BLaER1 treated with 17β-estradiol and CSF1 and Interleukin-3, amounts not matched to agents 10 nM and 100 nM (cell line): Measurements from ENCODE around the gene SOBP.

ENCODE experiments used
- H3K27ac ChIP-seq, 11 experiments: shearing (Covaris generic); formaldehyde crosslinking; 2 replicates each; pipeline ENCODE4 v1.8.1; 2022
- H3K27me3 ChIP-seq, 11 experiments: shearing (Covaris generic); formaldehyde crosslinking; 2 replicates each; pipeline ENCODE4 v1.8.1; 2022
- H3K36me3 ChIP-seq, 11 experiments: shearing (Covaris generic); formaldehyde crosslinking; 2 replicates each; pipeline ENCODE4 v1.8.1; 2022
- H3K4me1 ChIP-seq, 10 experiments: shearing (Covaris generic); formaldehyde crosslinking; 2 replicates each; pipeline ENCODE4 v1.8.1; 2022
- H3K4me2 ChIP-seq, 11 experiments: shearing (Covaris generic); formaldehyde crosslinking; 2 replicates each; pipeline ENCODE4 v1.8.1; 2022
- H3K4me3 ChIP-seq, 10 experiments: shearing (Covaris generic); formaldehyde crosslinking; 2 replicates each; pipeline ENCODE4 v1.8.1; 2022
- H3K9ac ChIP-seq, 11 experiments: shearing (Covaris generic); formaldehyde crosslinking; 2 replicates each; pipeline ENCODE4 v1.8.1; 2022
- H3K9me3 ChIP-seq, 11 experiments: shearing (Covaris generic); formaldehyde crosslinking; replicated peaks in 1 of 11; 2 replicates each; pipeline ENCODE4 v1.8.1; 2022
- H4K20me1 ChIP-seq, 11 experiments: shearing (Covaris generic); formaldehyde crosslinking; 2 replicates each; pipeline ENCODE4 v1.8.1; 2022
- Cebpa-rat ChIP-seq, 11 experiments: shearing (Covaris generic); IDR thresholded peaks; 2 replicates each; pipeline ENCODE4 v1.8.1; 2022

SOBP gene

GRCh38 chr6:107657373-107657754 is 167.4 kb downstream of the SOBP start:
- H3K9ac ChIP-seq: peak overlapping the region in 8 of 11 experiments; percentile 10 to 78 (median 58); a peak in 15 of 22 replicates
- H3K27me3 ChIP-seq: no peaks in the 10 kb centered on the region
- H3K4me2 ChIP-seq: peak overlapping the region; percentile 61 to 93 (median 83)
- H3K4me1 ChIP-seq: peaks cover 27 to 97% (median 60%) of the 10 kb centered on the region in 10 experiments
- H3K36me3 ChIP-seq: no peaks in the 10 kb centered on the region
- no peaks in the 10 kb centered on the region for H4K20me1 ChIP-seq
- peak overlapping the region in 2 of 10 experiments; percentile 23 to 52; a peak in 2 of 20 replicates for H3K4me3 ChIP-seq
- peak overlapping the region in 9 of 11 experiments; percentile 60 to 91 (median 77); a peak in 18 of 22 replicates for H3K27ac ChIP-seq
- TF ChIP-seq Cebpa-rat (IDR thresholded peaks at IDR 0.05): no peak
- peaks cover 0 to 5% (median 0%) of the 10 kb centered on the region in 11 experiments; a peak in 3 of 22 replicates for H3K9me3 ChIP-seq

GRCh38 chr6:107657755-107658461 is 168.0 kb downstream of the SOBP start:
- Histone ChIP-seq H3K27ac (peak overlapping the region in 10 of 11 experiments; percentile 26 to 91 (median 77); a peak in 20 of 22 replicates), H4K20me1 (no peaks in the 10 kb centered on the region), H3K9ac (peak overlapping the region in 10 of 11 experiments; percentile 37 to 79 (median 68); a peak in 21 of 22 replicates), H3K36me3 (no peaks in the 10 kb centered on the region), H3K4me3 (peak overlapping the region in 8 of 10 experiments; percentile 13 to 65 (median 42); a peak in 14 of 20 replicates), H3K27me3 (no peaks in the 10 kb centered on the region), H3K4me2 (peak overlapping the region; percentile 62 to 93 (median 83)), H3K9me3 (0 out of 22 replicates have a peak, but pooled peaks cover 0 to 4% (median 0%) of the 10 kb centered on the region in 11 experiments), H3K4me1 (peaks cover 27 to 91% (median 56%) of the 10 kb centered on the region in 10 experiments)
- TF ChIP-seq Cebpa-rat (IDR thresholded peaks at IDR 0.05): peak in 9 of 11 experiments; percentile 73 to 92 (median 90); a peak in 17 of 22 replicates

GRCh38 chr6:107658920-107659865 is 169.3 kb downstream of the SOBP start:
- TF ChIP-seq Cebpa-rat (IDR thresholded peaks at IDR 0.05): no peak
- Histone ChIP-seq H3K4me1 (peaks cover 27 to 78% (median 44%) of the 10 kb centered on the region in 10 experiments), H3K9ac (peak overlapping the region in 5 of 11 experiments; percentile 64 to 79 (median 73); a peak in 7 of 22 replicates), H3K27ac (peak overlapping the region in 8 of 11 experiments; percentile 73 to 91 (median 78); a peak in 14 of 22 replicates), H4K20me1 (no peaks in the 10 kb centered on the region), H3K27me3 (no peaks in the 10 kb centered on the region), H3K9me3 (no peaks in the 10 kb centered on the region), H3K4me2 (peak overlapping the region; percentile 62 to 93 (median 83); a peak in 20 of 22 replicates), H3K4me3 (peak overlapping the region in 3 of 10 experiments; percentile 52 to 65 (median 56); a peak in 4 of 20 replicates), H3K36me3 (no peaks in the 10 kb centered on the region)

- Histone ChIP-seq H3K27ac (no peak overlapping the region), H3K4me2 (no peak overlapping the region), H4K20me1 (no peaks in the 10 kb centered on the region), H3K4me1 (peaks cover 27 to 68% (median 35%) of the 10 kb centered on the region in 10 experiments), H3K9ac (no peak overlapping the region), H3K27me3 (no peaks in the 10 kb centered on the region), H3K4me3 (no peak overlapping the region), H3K36me3 (no peaks in the 10 kb centered on the region), H3K9me3 (no peaks in the 10 kb centered on the region)
- no peak for TF ChIP-seq Cebpa-rat (IDR thresholded peaks at IDR 0.05)
Measured at GRCh38 chr6:107660839-107661238, 170.9 kb downstream of the SOBP start.

- Histone ChIP-seq H3K9me3 (no peaks in the 10 kb centered on the region), H3K4me3 (no peak overlapping the region), H3K27ac (no peak overlapping the region), H3K4me1 (peaks cover 27 to 68% (median 31%) of the 10 kb centered on the region in 10 experiments), H3K4me2 (no peak overlapping the region), H3K27me3 (no peaks in the 10 kb centered on the region), H3K9ac (no peak overlapping the region), H4K20me1 (no peaks in the 10 kb centered on the region), H3K36me3 (no peaks in the 10 kb centered on the region)
- no peak for TF ChIP-seq Cebpa-rat (IDR thresholded peaks at IDR 0.05)
Measured at GRCh38 chr6:107661291-107661690, 171.4 kb downstream of the SOBP start.

- peaks cover 17 to 68% (median 28%) of the 10 kb centered on the region in 10 experiments for H3K4me1 ChIP-seq
Measured at GRCh38 chr6:107662333-107662732, 172.4 kb downstream of the SOBP start.

GRCh38 chr6:107663308-107663707 is 173.4 kb downstream of the SOBP start:
- Histone ChIP-seq H3K4me3 (no peak overlapping the region), H3K4me1 (peaks cover 8 to 68% (median 24%) of the 10 kb centered on the region in 10 experiments), H3K27ac (no peak overlapping the region), H3K27me3 (no peaks in the 10 kb centered on the region), H3K4me2 (no peak overlapping the region), H3K9me3 (0 out of 22 replicates have a peak, but pooled peaks cover 0 to 8% (median 0%) of the 10 kb centered on the region in 11 experiments), H3K9ac (no peak overlapping the region), H3K36me3 (no peaks in the 10 kb centered on the region), H4K20me1 (no peaks in the 10 kb centered on the region)
- TF ChIP-seq Cebpa-rat (IDR thresholded peaks at IDR 0.05): no peak

More at GRCh38 chr6:107662333-107662732, 172.4 kb downstream of the SOBP start:
- H3K4me3 ChIP-seq: no peak overlapping the region
- H3K27me3 ChIP-seq: no peaks in the 10 kb centered on the region
- H3K4me2 ChIP-seq: no peak overlapping the region
- TF ChIP-seq Cebpa-rat (IDR thresholded peaks at IDR 0.05): no peak
- H3K36me3 ChIP-seq: no peaks in the 10 kb centered on the region
- no peaks in the 10 kb centered on the region for H4K20me1 ChIP-seq
- H3K9ac ChIP-seq: no peak overlapping the region
- H3K27ac ChIP-seq: no peak overlapping the region
- H3K9me3 ChIP-seq: 0 out of 22 replicates have a peak, but pooled peaks cover 0 to 3% (median 0%) of the 10 kb centered on the region in 11 experiments

- Histone ChIP-seq H4K20me1 (no peaks in the 10 kb centered on the region), H3K27ac (no peak overlapping the region), H3K9me3 (0 out of 22 replicates have a peak, but pooled peaks cover 0 to 8% (median 0%) of the 10 kb centered on the region in 11 experiments), H3K4me2 (peak overlapping the region in 1 of 11 experiments; percentile 16; a peak in 1 of 22 replicates), H3K4me1 (peaks cover 18 to 68% (median 35%) of the 10 kb centered on the region in 10 experiments), H3K36me3 (no peaks in the 10 kb centered on the region), H3K27me3 (no peaks in the 10 kb centered on the region), H3K4me3 (no peak overlapping the region), H3K9ac (no peak overlapping the region)
- no peak for TF ChIP-seq Cebpa-rat (IDR thresholded peaks at IDR 0.05)
Measured at GRCh38 chr6:107665382-107665781, 175.5 kb downstream of the SOBP start.
